HG03139 (cell line): Measurements from ENCODE around the gene TBC1D17.

Experiments used
- ATAC-seq: cut with Tn5 transposase; IDR thresholded peaks from one replicate; pipeline ENCODE4 v1.9.1; 2021; ENCODE audit not compliant: unreplicated experiment

TBC1D17 gene

GRCh38 chr19:49933643-49934042 lies 56.1 kb downstream of the TBC1D17 start:
- no peak for ATAC-seq

DNA sequence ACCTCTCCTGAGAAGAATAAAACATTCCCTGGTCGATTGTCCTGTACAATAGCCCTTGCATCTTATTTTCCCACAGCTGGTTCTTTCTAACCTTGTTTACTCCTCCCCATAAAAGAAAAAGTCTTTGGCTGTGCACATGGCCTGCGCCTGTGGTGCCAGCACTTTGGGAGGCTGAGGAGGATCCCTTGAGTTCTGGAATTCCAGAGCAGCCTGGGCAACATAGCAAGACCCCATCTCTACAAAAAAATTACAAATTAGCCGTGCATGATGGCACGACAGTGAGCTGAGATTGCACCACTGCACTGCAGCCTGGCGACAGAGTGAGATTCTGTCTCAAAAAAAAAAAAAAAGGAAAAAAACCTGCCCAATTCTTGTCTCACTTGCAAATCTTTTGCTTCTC lies 59.0 kb downstream of the TBC1D17 start:
- ATAC-seq = no peak

DNA sequence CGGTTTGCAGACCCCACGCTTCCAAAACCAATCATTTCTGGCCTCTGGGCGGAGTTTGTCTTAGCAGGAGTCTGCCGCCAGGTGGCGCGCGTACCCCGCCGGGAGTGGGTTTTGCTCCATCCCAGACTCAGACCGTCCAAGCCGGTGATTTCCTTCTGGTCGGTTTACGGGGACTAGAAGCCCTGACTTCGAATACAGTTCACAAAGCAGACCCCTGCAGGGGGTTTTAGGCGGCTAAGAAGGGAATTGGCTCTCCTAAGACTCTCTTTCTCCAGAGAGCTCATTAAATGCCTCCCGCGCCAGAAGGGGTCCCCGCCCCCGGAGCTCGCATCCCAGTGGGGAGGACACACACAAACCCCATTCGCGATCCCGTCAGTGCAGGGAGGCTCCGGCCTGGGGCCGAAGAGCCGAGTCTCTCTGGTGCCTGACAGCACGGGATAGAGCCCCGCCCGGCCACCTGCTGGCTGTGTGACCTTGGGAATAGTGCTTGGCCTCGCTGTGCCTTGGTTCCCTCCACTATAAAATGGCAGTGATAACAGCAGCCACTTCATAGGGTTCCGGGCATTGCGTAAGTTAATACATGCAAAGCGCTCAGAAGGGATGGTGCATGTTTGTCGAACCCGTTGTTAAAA lies 60.4 kb downstream of the TBC1D17 start:
- no peak for ATAC-seq
